HEK293 (cell line): Measurements from ENCODE around the gene ATP6V0B.

Experiments
- EGR2 ChIP-seq: fragments of 450-650 bp; formaldehyde crosslinking; IDR thresholded peaks from 2 replicates; pipeline ENCODE4 v1.5.1; 2016; ENCODE audit warnings: low read depth, missing biosample characterization, missing genetic modification characterization
- GLIS2 ChIP-seq: fragments of 450-650 bp; formaldehyde crosslinking; IDR thresholded peaks from 2 replicates; pipeline ENCODE4 v1.5.1; 2016; ENCODE audit warnings: missing biosample characterization, missing genetic modification characterization
- HOXA7 ChIP-seq: sonication (generic); formaldehyde crosslinking; IDR thresholded peaks from 2 replicates; pipeline ENCODE4 v1.8.1; 2022; ENCODE audit warnings: missing genetic modification reagents, borderline replicate concordance
- REPIN1 ChIP-seq: fragments of 450-650 bp; formaldehyde crosslinking; IDR thresholded peaks from 2 replicates; pipeline ENCODE4 v1.5.1; 2017; ENCODE audit warnings: missing biosample characterization, missing genetic modification characterization, low read depth
- SP3 ChIP-seq: fragments of 450-650 bp; formaldehyde crosslinking; IDR thresholded peaks from 2 replicates; pipeline ENCODE4 v1.5.1; 2016; ENCODE audit warnings: missing biosample characterization, missing genetic modification characterization
- WT1 ChIP-seq: fragments of 450-650 bp; formaldehyde crosslinking; IDR thresholded peaks from 2 replicates; pipeline ENCODE4 v1.5.1; 2016; ENCODE audit warnings: missing biosample characterization, missing genetic modification characterization
- ZFHX2 ChIP-seq: fragments of 450-650 bp; formaldehyde crosslinking; conservative IDR thresholded peaks from 2 replicates; pipeline ENCODE4 v1.5.1; 2016; ENCODE audit warnings: missing biosample characterization, missing genetic modification characterization
- ZNF155 ChIP-seq: fragments of 450-650 bp; formaldehyde crosslinking; IDR thresholded peaks from 2 replicates; pipeline ENCODE4 v1.5.1; 2016; ENCODE audit warnings: missing biosample characterization, missing genetic modification characterization
- ZNF211 ChIP-seq: fragments of 450-650 bp; formaldehyde crosslinking; IDR thresholded peaks from 2 replicates; pipeline ENCODE4 v1.5.1; 2016; ENCODE audit warnings: low read depth, missing biosample characterization, missing genetic modification characterization
- ZNF221 ChIP-seq: fragments of 450-650 bp; formaldehyde crosslinking; IDR thresholded peaks from 2 replicates; pipeline ENCODE4 v1.5.1; 2017; ENCODE audit warnings: missing biosample characterization, missing genetic modification characterization, borderline replicate concordance
- ZNF23 ChIP-seq: fragments of 450-650 bp; formaldehyde crosslinking; IDR thresholded peaks from 2 replicates; pipeline ENCODE4 v1.5.1; 2016; ENCODE audit warnings: missing biosample characterization, missing genetic modification characterization, borderline replicate concordance
- ZNF350 ChIP-seq: fragments of 450-650 bp; formaldehyde crosslinking; IDR thresholded peaks from 2 replicates; pipeline ENCODE4 v1.5.0; 2017; ENCODE audit warnings: missing biosample characterization, mild to moderate bottlenecking, missing genetic modification characterization
- ZNF37A ChIP-seq: fragments of 450-650 bp; IDR thresholded peaks from 2 replicates; pipeline ENCODE4 v1.5.1; 2018; ENCODE audit warnings: missing biosample characterization, missing genetic modification characterization
- ZNF433 ChIP-seq: fragments of 450-650 bp; formaldehyde crosslinking; IDR thresholded peaks from 2 replicates; pipeline ENCODE4 v1.5.1; 2016; ENCODE audit warnings: missing biosample characterization, missing genetic modification characterization, low read depth
- ZNF449 ChIP-seq: fragments of 450-650 bp; formaldehyde crosslinking; IDR thresholded peaks from 2 replicates; pipeline ENCODE4 v1.5.1; 2017; ENCODE audit warnings: missing biosample characterization, mild to moderate bottlenecking, missing genetic modification characterization, moderate library complexity
- ZNF548 ChIP-seq: fragments of 450-650 bp; formaldehyde crosslinking; IDR thresholded peaks from 2 replicates; pipeline ENCODE4 v1.5.1; 2016; ENCODE audit warnings: missing biosample characterization, missing genetic modification characterization
- ZNF560 ChIP-seq: fragments of 450-650 bp; formaldehyde crosslinking; IDR thresholded peaks from 2 replicates; pipeline ENCODE4 v1.5.1; 2017; ENCODE audit warnings: missing biosample characterization, missing genetic modification characterization, borderline replicate concordance
- ZNF626 ChIP-seq: fragments of 450-650 bp; sonication (Bioruptor Pico); formaldehyde crosslinking; IDR thresholded peaks from 2 replicates; pipeline ENCODE4 v1.5.1; 2018; ENCODE audit warnings: missing biosample characterization, missing genetic modification characterization, inconsistent platforms
- ZNF658 ChIP-seq: fragments of 450-650 bp; formaldehyde crosslinking; IDR thresholded peaks from 2 replicates; pipeline ENCODE4; 2016; ENCODE audit warnings: missing biosample characterization, missing genetic modification characterization
- ZSCAN30 ChIP-seq: fragments of 450-650 bp; IDR thresholded peaks from 2 replicates; pipeline ENCODE4 v1.5.1; 2018; ENCODE audit warnings: missing biosample characterization, mild to moderate bottlenecking, missing genetic modification characterization, moderate library complexity
- TF ChIP-seq, protein P1 (sequence below): fragments of 450-650 bp; formaldehyde crosslinking; IDR thresholded peaks from 2 replicates; pipeline ENCODE4 v1.5.1; 2017; ENCODE audit warnings: missing biosample characterization, missing genetic modification characterization
- TF ChIP-seq, protein P2 (sequence below): fragments of 450-650 bp; formaldehyde crosslinking; optimal IDR thresholded peaks from 2 replicates; pipeline ENCODE3; 2016; ENCODE audit warnings: missing biosample characterization, mild to moderate bottlenecking, missing genetic modification characterization
- TF ChIP-seq, protein P3 (sequence below): fragments of 450-650 bp; formaldehyde crosslinking; IDR thresholded peaks from 2 replicates; pipeline ENCODE4 v1.5.1; 2016; ENCODE audit warnings: missing biosample characterization, missing genetic modification characterization
- TF ChIP-seq, protein P4 (sequence below): fragments of 450-650 bp; formaldehyde crosslinking; conservative IDR thresholded peaks from 2 replicates; pipeline ENCODE4 v1.5.1; 2016; ENCODE audit warnings: low read depth, missing biosample characterization, missing genetic modification characterization
- TF ChIP-seq, protein P5 (sequence below): IDR thresholded peaks from 2 replicates; pipeline ENCODE4 v1.6.1; 2011; ENCODE audit warnings: mild to moderate bottlenecking, low read depth, low read length, borderline replicate concordance
- TF ChIP-seq, protein P6 (sequence below): fragments of 450-650 bp; formaldehyde crosslinking; IDR thresholded peaks from 2 replicates; pipeline ENCODE4 v1.5.1; 2016; ENCODE audit warnings: missing biosample characterization, missing genetic modification characterization

Gene ATP6V0B

DNA sequence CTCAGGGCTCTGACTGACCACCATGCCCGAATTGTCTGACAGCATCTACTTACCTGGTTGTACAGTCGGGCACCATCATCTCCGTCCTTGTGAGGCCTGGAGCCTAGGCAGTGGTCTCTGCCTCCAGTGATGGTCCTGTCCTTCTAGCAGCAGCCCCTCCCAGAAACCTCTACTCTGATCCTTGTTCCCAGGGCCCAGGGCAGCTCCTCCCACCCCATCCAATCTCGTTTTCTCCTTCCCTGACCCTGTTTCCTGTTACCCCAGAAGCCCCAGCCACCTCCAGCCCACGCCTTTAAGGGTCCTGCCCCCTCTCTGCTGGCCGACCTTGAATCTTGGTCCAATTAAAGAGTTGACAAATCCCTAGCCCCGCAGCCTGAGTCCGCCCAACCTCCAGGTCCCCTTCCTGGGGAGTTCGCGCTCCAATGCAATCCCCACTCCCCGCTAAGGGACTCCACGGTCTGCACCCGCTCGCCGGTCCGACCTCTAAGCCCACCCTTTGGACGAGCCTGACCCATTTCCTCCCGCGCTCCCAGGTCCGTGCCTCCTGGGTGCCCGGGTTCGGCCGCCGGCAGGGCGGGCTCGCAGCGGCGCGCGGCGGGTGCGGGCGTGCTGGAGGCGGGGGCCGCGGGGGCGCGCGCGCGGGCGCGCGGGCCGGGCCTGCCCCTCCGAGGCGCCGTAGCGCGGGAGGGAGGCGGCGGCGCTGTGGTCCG lies 3.9 kb downstream of the ATP6V0B start, which contains the start of gene B4GALT2 (continued):
- TF ChIP-seq, protein P1, sequence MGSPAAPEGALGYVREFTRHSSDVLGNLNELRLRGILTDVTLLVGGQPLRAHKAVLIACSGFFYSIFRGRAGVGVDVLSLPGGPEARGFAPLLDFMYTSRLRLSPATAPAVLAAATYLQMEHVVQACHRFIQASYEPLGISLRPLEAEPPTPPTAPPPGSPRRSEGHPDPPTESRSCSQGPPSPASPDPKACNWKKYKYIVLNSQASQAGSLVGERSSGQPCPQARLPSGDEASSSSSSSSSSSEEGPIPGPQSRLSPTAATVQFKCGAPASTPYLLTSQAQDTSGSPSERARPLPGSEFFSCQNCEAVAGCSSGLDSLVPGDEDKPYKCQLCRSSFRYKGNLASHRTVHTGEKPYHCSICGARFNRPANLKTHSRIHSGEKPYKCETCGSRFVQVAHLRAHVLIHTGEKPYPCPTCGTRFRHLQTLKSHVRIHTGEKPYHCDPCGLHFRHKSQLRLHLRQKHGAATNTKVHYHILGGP (tag by site-specific recombination) = no peak
- TF ChIP-seq ZFHX2 (tag by site-specific recombination) (peak; percentile 78), ZNF155 (tag by site-specific recombination) (no peak), ZNF23 (no peak), ZNF548 (tag by site-specific recombination) (no peak), ZNF449 (tag by site-specific recombination) (peak; percentile 83; the same call in 1 of the 2 replicates), ZNF37A (tag by site-specific recombination) (no peak), ZNF350 (tag by site-specific recombination) (no peak), EGR2 (tag by site-specific recombination) (peak; percentile 68), ZSCAN30 (tag by site-specific recombination) (no peak), ZNF433 (no peak), ZNF221 (tag by site-specific recombination) (no peak), SP3 (peak; percentile 74), HOXA7 (no peak), WT1 (no peak), REPIN1 (tag by site-specific recombination) (no peak), ZNF658 (tag by site-specific recombination) (no peak), ZNF560 (tag by site-specific recombination) (no peak), GLIS2 (tag by site-specific recombination) (peak; percentile 18; the same call in 1 of the 2 replicates), ZNF211 (tag by site-specific recombination) (no peak), ZNF626 (tag by site-specific recombination) (no peak)
- TF ChIP-seq, protein P2, sequence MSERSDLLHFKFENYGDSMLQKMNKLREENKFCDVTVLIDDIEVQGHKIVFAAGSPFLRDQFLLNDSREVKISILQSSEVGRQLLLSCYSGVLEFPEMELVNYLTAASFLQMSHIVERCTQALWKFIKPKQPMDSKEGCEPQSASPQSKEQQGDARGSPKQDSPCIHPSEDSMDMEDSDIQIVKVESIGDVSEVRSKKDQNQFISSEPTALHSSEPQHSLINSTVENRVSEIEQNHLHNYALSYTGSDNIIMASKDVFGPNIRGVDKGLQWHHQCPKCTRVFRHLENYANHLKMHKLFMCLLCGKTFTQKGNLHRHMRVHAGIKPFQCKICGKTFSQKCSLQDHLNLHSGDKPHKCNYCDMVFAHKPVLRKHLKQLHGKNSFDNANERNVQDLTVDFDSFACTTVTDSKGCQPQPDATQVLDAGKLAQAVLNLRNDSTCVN = peak; percentile 63
- TF ChIP-seq, protein P3, sequence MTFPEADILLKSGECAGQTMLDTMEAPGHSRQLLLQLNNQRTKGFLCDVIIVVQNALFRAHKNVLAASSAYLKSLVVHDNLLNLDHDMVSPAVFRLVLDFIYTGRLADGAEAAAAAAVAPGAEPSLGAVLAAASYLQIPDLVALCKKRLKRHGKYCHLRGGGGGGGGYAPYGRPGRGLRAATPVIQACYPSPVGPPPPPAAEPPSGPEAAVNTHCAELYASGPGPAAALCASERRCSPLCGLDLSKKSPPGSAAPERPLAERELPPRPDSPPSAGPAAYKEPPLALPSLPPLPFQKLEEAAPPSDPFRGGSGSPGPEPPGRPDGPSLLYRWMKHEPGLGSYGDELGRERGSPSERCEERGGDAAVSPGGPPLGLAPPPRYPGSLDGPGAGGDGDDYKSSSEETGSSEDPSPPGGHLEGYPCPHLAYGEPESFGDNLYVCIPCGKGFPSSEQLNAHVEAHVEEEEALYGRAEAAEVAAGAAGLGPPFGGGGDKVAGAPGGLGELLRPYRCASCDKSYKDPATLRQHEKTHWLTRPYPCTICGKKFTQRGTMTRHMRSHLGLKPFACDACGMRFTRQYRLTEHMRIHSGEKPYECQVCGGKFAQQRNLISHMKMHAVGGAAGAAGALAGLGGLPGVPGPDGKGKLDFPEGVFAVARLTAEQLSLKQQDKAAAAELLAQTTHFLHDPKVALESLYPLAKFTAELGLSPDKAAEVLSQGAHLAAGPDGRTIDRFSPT (tag by site-specific recombination) = no peak
- TF ChIP-seq, protein P4, sequence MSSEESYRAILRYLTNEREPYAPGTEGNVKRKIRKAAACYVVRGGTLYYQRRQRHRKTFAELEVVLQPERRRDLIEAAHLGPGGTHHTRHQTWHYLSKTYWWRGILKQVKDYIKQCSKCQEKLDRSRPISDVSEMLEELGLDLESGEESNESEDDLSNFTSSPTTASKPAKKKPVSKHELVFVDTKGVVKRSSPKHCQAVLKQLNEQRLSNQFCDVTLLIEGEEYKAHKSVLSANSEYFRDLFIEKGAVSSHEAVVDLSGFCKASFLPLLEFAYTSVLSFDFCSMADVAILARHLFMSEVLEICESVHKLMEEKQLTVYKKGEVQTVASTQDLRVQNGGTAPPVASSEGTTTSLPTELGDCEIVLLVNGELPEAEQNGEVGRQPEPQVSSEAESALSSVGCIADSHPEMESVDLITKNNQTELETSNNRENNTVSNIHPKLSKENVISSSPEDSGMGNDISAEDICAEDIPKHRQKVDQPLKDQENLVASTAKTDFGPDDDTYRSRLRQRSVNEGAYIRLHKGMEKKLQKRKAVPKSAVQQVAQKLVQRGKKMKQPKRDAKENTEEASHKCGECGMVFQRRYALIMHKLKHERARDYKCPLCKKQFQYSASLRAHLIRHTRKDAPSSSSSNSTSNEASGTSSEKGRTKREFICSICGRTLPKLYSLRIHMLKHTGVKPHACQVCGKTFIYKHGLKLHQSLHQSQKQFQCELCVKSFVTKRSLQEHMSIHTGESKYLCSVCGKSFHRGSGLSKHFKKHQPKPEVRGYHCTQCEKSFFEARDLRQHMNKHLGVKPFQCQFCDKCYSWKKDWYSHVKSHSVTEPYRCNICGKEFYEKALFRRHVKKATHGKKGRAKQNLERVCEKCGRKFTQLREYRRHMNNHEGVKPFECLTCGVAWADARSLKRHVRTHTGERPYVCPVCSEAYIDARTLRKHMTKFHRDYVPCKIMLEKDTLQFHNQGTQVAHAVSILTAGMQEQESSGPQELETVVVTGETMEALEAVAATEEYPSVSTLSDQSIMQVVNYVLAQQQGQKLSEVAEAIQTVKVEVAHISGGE = peak; percentile 81
- TF ChIP-seq, protein P5, sequence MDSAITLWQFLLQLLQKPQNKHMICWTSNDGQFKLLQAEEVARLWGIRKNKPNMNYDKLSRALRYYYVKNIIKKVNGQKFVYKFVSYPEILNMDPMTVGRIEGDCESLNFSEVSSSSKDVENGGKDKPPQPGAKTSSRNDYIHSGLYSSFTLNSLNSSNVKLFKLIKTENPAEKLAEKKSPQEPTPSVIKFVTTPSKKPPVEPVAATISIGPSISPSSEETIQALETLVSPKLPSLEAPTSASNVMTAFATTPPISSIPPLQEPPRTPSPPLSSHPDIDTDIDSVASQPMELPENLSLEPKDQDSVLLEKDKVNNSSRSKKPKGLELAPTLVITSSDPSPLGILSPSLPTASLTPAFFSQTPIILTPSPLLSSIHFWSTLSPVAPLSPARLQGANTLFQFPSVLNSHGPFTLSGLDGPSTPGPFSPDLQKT = no peak
- TF ChIP-seq, protein P6, sequence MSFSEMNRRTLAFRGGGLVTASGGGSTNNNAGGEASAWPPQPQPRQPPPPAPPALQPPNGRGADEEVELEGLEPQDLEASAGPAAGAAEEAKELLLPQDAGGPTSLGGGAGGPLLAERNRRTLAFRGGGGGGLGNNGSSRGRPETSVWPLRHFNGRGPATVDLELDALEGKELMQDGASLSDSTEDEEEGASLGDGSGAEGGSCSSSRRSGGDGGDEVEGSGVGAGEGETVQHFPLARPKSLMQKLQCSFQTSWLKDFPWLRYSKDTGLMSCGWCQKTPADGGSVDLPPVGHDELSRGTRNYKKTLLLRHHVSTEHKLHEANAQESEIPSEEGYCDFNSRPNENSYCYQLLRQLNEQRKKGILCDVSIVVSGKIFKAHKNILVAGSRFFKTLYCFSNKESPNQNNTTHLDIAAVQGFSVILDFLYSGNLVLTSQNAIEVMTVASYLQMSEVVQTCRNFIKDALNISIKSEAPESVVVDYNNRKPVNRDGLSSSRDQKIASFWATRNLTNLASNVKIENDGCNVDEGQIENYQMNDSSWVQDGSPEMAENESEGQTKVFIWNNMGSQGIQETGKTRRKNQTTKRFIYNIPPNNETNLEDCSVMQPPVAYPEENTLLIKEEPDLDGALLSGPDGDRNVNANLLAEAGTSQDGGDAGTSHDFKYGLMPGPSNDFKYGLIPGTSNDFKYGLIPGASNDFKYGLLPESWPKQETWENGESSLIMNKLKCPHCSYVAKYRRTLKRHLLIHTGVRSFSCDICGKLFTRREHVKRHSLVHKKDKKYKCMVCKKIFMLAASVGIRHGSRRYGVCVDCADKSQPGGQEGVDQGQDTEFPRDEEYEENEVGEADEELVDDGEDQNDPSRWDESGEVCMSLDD (tag by site-specific recombination) = no peak
